PC-3 (cell line): ENCODE results near the gene PRR5L. TPM values are rescaled to one million over a fixed set of nuclear protein-coding genes. Genes with fewer than 3 reads are reported as not detected.

Experiments used
- ATAC-seq: fragments of 200-7000 bp; cut with Tn5 transposase; 2 replicates; pipeline ENCODE4 v1.9.1; 2020; ENCODE audit warnings: mild to moderate bottlenecking, moderate library complexity
- BruUV-seq: library from RNA; stranded (reverse); fragments of 400-500 nt; replicated peaks from 2 replicates; lab custom pipeline; 2021; lab: Mats Ljungman, UMichigan
- CTCF ChIA-PET: fragments of 300-600 bp; sonication (Branson Sonifier 250); formaldehyde crosslinking; loops from one replicate; lab custom pipeline; 2022; ENCODE audit warnings: antibody characterized with exemption; lab: Charles Lee
- POLR2A ChIA-PET: fragments of 300-600 bp; sonication (Branson Sonifier 250); formaldehyde crosslinking; loops from one replicate; lab custom pipeline; 2022; ENCODE audit warnings: antibody characterized with exemption; ENCODE audit not compliant: unreplicated experiment; lab: Charles Lee
- DNase-seq: peaks from one replicate; pipeline ENCODE4 v3.0.0-alpha.2; 2015
- H2AFZ ChIP-seq: fragments of 300-600 bp; sonication (generic); 2 replicates; pipeline ENCODE4 v1.6.0; 2016; ENCODE audit warnings: antibody characterized with exemption, low read length
- H3F3A ChIP-seq: fragments of 300-600 bp; sonication (generic); one replicate; pipeline ENCODE4 v1.6.0; 2017; ENCODE audit warnings: antibody characterized with exemption, low read length, control low read depth, mild to moderate bottlenecking; ENCODE audit not compliant: unreplicated experiment
- H3K27ac ChIP-seq: fragments of 300-600 bp; sonication (generic); 2 replicates; pipeline ENCODE4 v1.5.1; 2016; ENCODE audit warnings: mild to moderate bottlenecking, low read length
- H3K27me3 ChIP-seq: fragments of 300-600 bp; sonication (generic); 2 replicates; pipeline ENCODE4 v1.6.1; 2016; ENCODE audit warnings: low read length, mixed read lengths
- H3K36me3 ChIP-seq: fragments of 300-600 bp; sonication (generic); 2 replicates; pipeline ENCODE4 v1.6.1; 2016; ENCODE audit warnings: low read depth, mixed run types, low read length, mixed read lengths
- H3K4me1 ChIP-seq: fragments of 300-600 bp; sonication (generic); 2 replicates; pipeline ENCODE4 v1.5.1; 2016; ENCODE audit warnings: low read length; ENCODE audit not compliant: insufficient read depth
- H3K4me2 ChIP-seq: fragments of 300-600 bp; sonication (generic); 2 replicates; pipeline ENCODE4 v1.6.0; 2016; ENCODE audit warnings: low read length
- H3K4me3 ChIP-seq: fragments of 300-600 bp; sonication (generic); 2 replicates; pipeline ENCODE4 v1.5.1; 2016; ENCODE audit warnings: mild to moderate bottlenecking, low read length, mixed read lengths
- H3K79me2 ChIP-seq: fragments of 300-600 bp; sonication (generic); 2 replicates; pipeline ENCODE4 v1.6.1; 2017; ENCODE audit warnings: low read length, mixed read lengths
- H3K9ac ChIP-seq: fragments of 300-600 bp; sonication (generic); 2 replicates; pipeline ENCODE4 v1.6.0; 2016; ENCODE audit warnings: mild to moderate bottlenecking, low read length
- H3K9me2 ChIP-seq: fragments of 300-600 bp; sonication (generic); replicated peaks from 2 replicates; pipeline ENCODE4 v1.6.1; 2016; ENCODE audit warnings: mixed run types, low read length, mixed read lengths
- H3K9me3 ChIP-seq: fragments of 300-600 bp; sonication (generic); 2 replicates; pipeline ENCODE4 v1.6.1; 2016; ENCODE audit warnings: low read length, mixed read lengths
- H4K20me1 ChIP-seq: fragments of 300-600 bp; sonication (generic); 2 replicates; pipeline ENCODE4 v1.6.1; 2016; ENCODE audit warnings: low read length, mixed read lengths
- CTCF ChIP-seq: fragments of 300-600 bp; sonication (generic); conservative IDR thresholded peaks from 2 replicates; pipeline ENCODE4 v1.5.1; 2017; ENCODE audit warnings: antibody characterized with exemption, low read depth, mild to moderate bottlenecking, low read length
- EZH2 ChIP-seq: fragments of 300-600 bp; sonication (generic); IDR thresholded peaks from one replicate; pipeline ENCODE4 v1.6.1; 2017; ENCODE audit warnings: antibody characterized with exemption, mild to moderate bottlenecking, low read length; ENCODE audit not compliant: unreplicated experiment
- EZH2phosphoT487 ChIP-seq: fragments of 300-600 bp; sonication (generic); IDR thresholded peaks from 2 replicates; pipeline ENCODE4 v1.6.1; 2018; ENCODE audit warnings: mild to moderate bottlenecking, antibody characterized with exemption, low read length, borderline replicate concordance
- intact Hi-C: fragments of 100-400 bp; cut with micrococcal nuclease; formaldehyde crosslinking; loops from 2 replicates; pipeline ENCODE4 v1.9.0; 2023
- total RNA-seq: library from RNA; depleted of rRNA; stranded (reverse); fragments of >200 nt; gene quantifications from 2 replicates; pipeline ENCODE4 v1.2.3, GENCODE V29; 2014

PRR5L gene
- total RNA-seq, 1 experiment from 2014 or later, result 4.7 TPM

DNA sequence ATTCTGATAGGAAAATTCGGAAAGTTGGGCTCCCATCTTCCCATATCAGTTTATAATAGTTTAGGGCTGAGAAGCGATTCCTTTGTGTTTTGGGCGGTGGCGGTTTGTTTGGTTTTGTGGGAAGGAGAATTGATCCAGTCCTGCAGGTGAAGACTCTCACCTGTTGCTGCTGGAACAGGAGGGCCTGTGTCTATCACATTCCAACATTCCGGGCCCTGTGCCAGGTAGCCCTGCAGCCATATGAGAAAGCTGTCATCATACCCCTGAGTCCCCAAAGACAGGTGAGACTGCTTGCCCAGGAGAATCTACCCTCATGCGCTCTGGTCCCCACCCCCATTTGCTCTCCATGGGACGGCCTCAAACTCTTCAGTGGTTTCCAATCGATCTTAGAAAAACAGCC, 151.9 kb downstream of the PRR5L start:
- H2AFZ ChIP-seq, result no peak overlapping the region
- no peak overlapping the region for H3K9ac ChIP-seq
- H3K4me1 ChIP-seq, result peaks cover 31% of the 10 kb centered on the region
- no peaks in the 10 kb centered on the region for H3K9me3 ChIP-seq
- H3K27me3 ChIP-seq, result no peaks in the 10 kb centered on the region
- no peaks in the 10 kb centered on the region for H3K9me2 ChIP-seq
- H3K27ac ChIP-seq, result no peak overlapping the region
- ATAC-seq (peak; percentile 57), DNase-seq (peak; percentile 95)
- H3K36me3 ChIP-seq, result no peaks in the 10 kb centered on the region
- intact Hi-C loops, result no loop called here
- CTCF ChIA-PET, result no interaction called here
- no peaks in the 10 kb centered on the region for H3F3A ChIP-seq
- peak overlapping the region; percentile 43 for H3K4me2 ChIP-seq
- H3K79me2 ChIP-seq, result no peaks in the 10 kb centered on the region
- POLR2A ChIA-PET, result no interaction called here
- TF ChIP-seq CTCF (no peak), EZH2phosphoT487 (no peak), EZH2 (no peak)
- H3K4me3 ChIP-seq, result no peak overlapping the region
- no TSS peak for BruUV-seq
- H4K20me1 ChIP-seq, result no peaks in the 10 kb centered on the region

DNA sequence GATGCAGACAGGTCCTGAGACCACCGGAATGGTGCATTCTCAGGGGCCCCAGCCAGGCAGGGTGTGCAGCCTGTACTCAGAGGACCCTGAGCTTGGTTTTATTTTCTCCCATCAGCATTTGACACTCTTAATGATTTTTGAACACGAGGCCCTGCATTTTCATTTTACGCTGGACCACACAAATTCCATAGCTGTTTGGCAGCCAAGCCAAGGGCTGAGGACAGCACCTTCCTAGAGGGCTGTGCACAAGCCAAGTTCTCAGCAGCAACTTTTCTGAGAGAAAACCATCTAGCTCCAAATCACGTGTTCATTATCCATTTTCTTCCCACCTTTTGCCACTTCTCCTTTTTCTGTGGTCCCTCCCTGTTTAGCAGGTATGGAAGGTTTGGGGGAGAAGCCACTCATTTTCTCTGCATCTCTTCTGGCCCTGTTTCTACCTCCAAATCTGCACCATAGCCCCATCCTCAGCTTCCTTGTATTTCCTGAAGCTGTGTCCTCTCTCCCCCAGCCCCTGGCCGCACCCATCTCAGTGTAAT, 153.5 kb downstream of the PRR5L start:
- Histone ChIP-seq H2AFZ (no peak overlapping the region), H3K36me3 (no peaks in the 10 kb centered on the region), H3K9me2 (no peaks in the 10 kb centered on the region), H3K4me2 (peak overlapping the region; percentile 69), H3K9ac (no peak overlapping the region), H3K27me3 (no peaks in the 10 kb centered on the region), H4K20me1 (no peaks in the 10 kb centered on the region), H3K9me3 (no peaks in the 10 kb centered on the region), H3K79me2 (no peaks in the 10 kb centered on the region), H3K4me1 (peaks cover 48% of the 10 kb centered on the region), H3K27ac (no peak overlapping the region), H3K4me3 (no peak overlapping the region), H3F3A (no peaks in the 10 kb centered on the region)
- ATAC-seq, result no peak
- ChIA-PET CTCF (no interaction called here), POLR2A (no interaction called here)
- TF ChIP-seq CTCF, result no peak
- TF ChIP-seq EZH2, result no peak
- TF ChIP-seq EZH2phosphoT487, result no peak
- BruUV-seq, result no TSS peak
- DNase-seq, result no peak
- intact Hi-C loops, result no loop called here

DNA sequence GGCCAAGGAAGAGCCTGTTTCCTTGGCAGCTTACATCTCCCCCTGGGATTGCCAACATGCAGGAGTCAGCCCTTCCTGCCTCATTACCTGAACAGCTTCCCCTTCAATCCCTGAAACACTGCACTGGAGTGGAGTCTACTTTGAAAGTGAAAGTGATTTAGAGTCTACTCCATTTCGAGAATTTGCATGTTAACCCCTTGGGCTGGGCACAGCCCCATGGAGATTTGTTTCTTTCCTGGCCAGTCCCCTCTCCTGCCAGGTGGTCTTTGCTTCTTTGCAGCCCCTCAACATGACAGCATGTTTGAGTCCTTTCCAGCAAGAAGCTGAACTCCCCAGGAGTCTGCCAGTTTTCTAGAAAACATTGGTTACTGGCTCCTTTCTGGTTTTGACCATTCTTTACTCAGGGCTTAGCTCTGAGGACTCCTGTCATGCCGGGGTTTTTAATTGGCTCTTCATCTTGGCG, 154.1 kb downstream of the PRR5L start:
- no peak overlapping the region for H3K27ac ChIP-seq
- no TSS peak for BruUV-seq
- ATAC-seq (no peak), DNase-seq (no peak)
- no peaks in the 10 kb centered on the region for H3F3A ChIP-seq
- H3K4me1 ChIP-seq, result peaks cover 52% of the 10 kb centered on the region
- H3K27me3 ChIP-seq, result no peaks in the 10 kb centered on the region
- H3K79me2 ChIP-seq, result no peaks in the 10 kb centered on the region
- intact Hi-C loops, result no loop called here
- no peak overlapping the region for H3K9ac ChIP-seq
- ChIA-PET POLR2A (no interaction called here), CTCF (no interaction called here)
- no peaks in the 10 kb centered on the region for H4K20me1 ChIP-seq
- TF ChIP-seq EZH2, result no peak
- no peak for TF ChIP-seq CTCF
- no peak for TF ChIP-seq EZH2phosphoT487
- H3K36me3 ChIP-seq, result no peaks in the 10 kb centered on the region
- no peak overlapping the region for H3K4me3 ChIP-seq
- no peaks in the 10 kb centered on the region for H3K9me2 ChIP-seq
- H3K4me2 ChIP-seq, result peak overlapping the region; percentile 69
- no peaks in the 10 kb centered on the region for H3K9me3 ChIP-seq
- H2AFZ ChIP-seq, result no peak overlapping the region
